ENCODE data around the gene RSBN1. TPM values are rescaled to one million over a fixed set of nuclear protein-coding genes. Genes with fewer than 3 reads are reported as not detected.

RSBN1 gene
- total RNA-seq: 10 to 100 TPM; 14.2 to 17.4 TPM

- Histone ChIP-seq H3K36me3 (replicated peaks in 1 of 2; ENCODE audit: insufficient read depth in 1 of 2, low read depth in 2 of 2) (no peaks in the 10 kb centered on the region), H3K27me3 (no peaks in the 10 kb centered on the region), H3K4me3 (peak within 1 kb of the TSS; percentile 85 to 98), H3K27ac (peak within 1 kb of the TSS; percentile 81 to 99 (median 98)), H3K9me3 (no peaks in the 10 kb centered on the region), H3K4me1 (peaks cover 37% of the 10 kb centered on the region)
- peak; percentile 97 for ATAC-seq
- TF ChIP-seq CTCF (IDR thresholded peaks at IDR 0.05) (peak in 4 of 7 experiments; percentile 33 to 46 (median 38)), POLR2A (IDR thresholded peaks at IDR 0.05) (peak; percentile 99)
- DNase-seq: peak; percentile 99
- WGBS, 2 donors: 0% methylated on average over 20 to 79 of the region's 82 CpGs
- intact Hi-C loops (cut with DNase I): no loop called here
These were observed at the start of gene RSBN1 for GRCh38 chr1:113811888-113812660. Gene RSBN1 (minus strand): TSS chr1:113812476. CDS start chr1:113812412, 64 bp downstream.

- WGBS, 2 donors: 87 to 93% methylated on average over 5 of the region's 5 CpGs
These were observed 49.4 kb upstream of the RSBN1 start for GRCh38 chr1:113861641-113862040.

GRCh38 chr1:113860891-113861290 lies 48.6 kb upstream of the RSBN1 start:
- no peak overlapping the region for H3K27ac ChIP-seq
- H3K27me3 ChIP-seq: no peaks in the 10 kb centered on the region
- no peak overlapping the region for H3K4me3 ChIP-seq
- DNase-seq: no peak
- 63 to 77% methylated on average over 3 of the region's 3 CpGs for WGBS, 2 donors
- TF ChIP-seq CTCF (IDR thresholded peaks at IDR 0.05) (no peak), POLR2A (IDR thresholded peaks at IDR 0.05) (no peak)
- intact Hi-C loops (cut with DNase I): no loop called here
- H3K9me3 ChIP-seq: no peaks in the 10 kb centered on the region
- ATAC-seq: no peak
- no peaks in the 10 kb centered on the region for H3K4me1 ChIP-seq
- no peaks in the 10 kb centered on the region for H3K36me3 ChIP-seq (replicated peaks in 1 of 2; ENCODE audit: insufficient read depth in 1 of 2, low read depth in 2 of 2)

More at GRCh38 chr1:113861641-113862040, 49.4 kb upstream of the RSBN1 start:
- DNase-seq: no peak
- no peak for ATAC-seq
- intact Hi-C loops (cut with DNase I): no loop called here
- H3K4me3 ChIP-seq: no peak overlapping the region
- no peak overlapping the region for H3K27ac ChIP-seq
- H3K36me3 ChIP-seq (replicated peaks in 1 of 2; ENCODE audit: insufficient read depth in 1 of 2, low read depth in 2 of 2): no peaks in the 10 kb centered on the region
- no peaks in the 10 kb centered on the region for H3K27me3 ChIP-seq
- no peaks in the 10 kb centered on the region for H3K4me1 ChIP-seq
- no peak for TF ChIP-seq CTCF (IDR thresholded peaks at IDR 0.05)
- TF ChIP-seq POLR2A (IDR thresholded peaks at IDR 0.05): no peak
- H3K9me3 ChIP-seq: no peaks in the 10 kb centered on the region

- no peak for DNase-seq
These were observed 47.4 kb upstream of the RSBN1 start for GRCh38 chr1:113859478-113860175.

More at GRCh38 chr1:113859478-113860175, 47.4 kb upstream of the RSBN1 start:
- no peak for TF ChIP-seq CTCF (IDR thresholded peaks at IDR 0.05)
- no peak for TF ChIP-seq POLR2A (IDR thresholded peaks at IDR 0.05)
- intact Hi-C loops (cut with DNase I): no loop called here
- Histone ChIP-seq H3K36me3 (replicated peaks in 1 of 2; ENCODE audit: insufficient read depth in 1 of 2, low read depth in 2 of 2) (no peaks in the 10 kb centered on the region), H3K4me1 (no peaks in the 10 kb centered on the region), H3K4me3 (no peak overlapping the region), H3K9me3 (no peaks in the 10 kb centered on the region), H3K27me3 (no peaks in the 10 kb centered on the region), H3K27ac (no peak overlapping the region)
- 71 to 84% methylated on average over 3 of the region's 3 CpGs for WGBS, 2 donors
- no peak for ATAC-seq

All from body of pancreas (tissue), 4 donors.